ENCODE results near the gene MEF2B.

Gene MEF2B

GRCh38 chr19:19133985-19134384 is 36.1 kb downstream of the MEF2B start:
- Histone ChIP-seq H3K4me3 (ENCODE audit: control insufficient read depth in 1 of 7, extremely low read depth in 1 of 7, insufficient read depth in 4 of 7, low read depth in 2 of 7, low read length in 6 of 7) (no peak overlapping the region), H3K27me3 (replicated peaks in 2 of 5; ENCODE audit: control insufficient read depth in 4 of 5, insufficient read depth in 5 of 5, low read length in 4 of 5) (no peaks in the 10 kb centered on the region), H3K9me3 (ENCODE audit: control extremely low read depth in 1 of 5, control insufficient read depth in 4 of 5, insufficient read depth in 2 of 5, low read depth in 1 of 5, low read length in 4 of 5) (peaks cover 0 to 12% (median 6%) of the 10 kb centered on the region in 5 experiments), H3K36me3 (ENCODE audit: control insufficient read depth in 4 of 4, insufficient read depth in 4 of 4, low read length in 3 of 4) (peaks cover 0 to 20% (median 9%) of the 10 kb centered on the region in 4 experiments), H3K4me1 (ENCODE audit: control extremely low read depth in 1 of 4, control insufficient read depth in 4 of 4, insufficient read depth in 4 of 4, low read length in 3 of 4) (peaks cover 0 to 24% (median 16%) of the 10 kb centered on the region in 4 experiments), H3K27ac (ENCODE audit: insufficient read depth in 1 of 2, low read depth in 1 of 2, low read length in 2 of 2, poor library complexity in 1 of 2, severe bottlenecking in 2 of 2) (no peak overlapping the region)
- ChIA-PET POLR2A (no interaction called here), CTCF (no interaction called here)
- 97% methylated on average over 4 of the region's 6 CpGs for WGBS (ENCODE audit: insufficient coverage)
- no peak for DNase-seq

- no peak for DNase-seq
- ChIA-PET CTCF (interaction anchor here (1.5 kb wide), 1 partner anchor 21 kb away, joined by 3 read pairs; no protein-coding TSS in a partner anchor), POLR2A (no interaction called here)
- Histone ChIP-seq H3K9me3 (ENCODE audit: control extremely low read depth in 1 of 5, control insufficient read depth in 4 of 5, insufficient read depth in 2 of 5, low read depth in 1 of 5, low read length in 4 of 5) (peaks cover 0 to 12% (median 6%) of the 10 kb centered on the region in 5 experiments), H3K4me3 (ENCODE audit: control insufficient read depth in 1 of 7, extremely low read depth in 1 of 7, insufficient read depth in 4 of 7, low read depth in 2 of 7, low read length in 6 of 7) (no peak overlapping the region), H3K27ac (ENCODE audit: insufficient read depth in 1 of 2, low read depth in 1 of 2, low read length in 2 of 2, poor library complexity in 1 of 2, severe bottlenecking in 2 of 2) (no peak overlapping the region), H3K4me1 (ENCODE audit: control extremely low read depth in 1 of 4, control insufficient read depth in 4 of 4, insufficient read depth in 4 of 4, low read length in 3 of 4) (peaks cover 0 to 20% (median 13%) of the 10 kb centered on the region in 4 experiments), H3K27me3 (replicated peaks in 2 of 5; ENCODE audit: control insufficient read depth in 4 of 5, insufficient read depth in 5 of 5, low read length in 4 of 5) (no peaks in the 10 kb centered on the region), H3K36me3 (ENCODE audit: control insufficient read depth in 4 of 4, insufficient read depth in 4 of 4, low read length in 3 of 4) (peaks cover 0 to 20% (median 9%) of the 10 kb centered on the region in 4 experiments)
- WGBS (ENCODE audit: insufficient coverage): 96% methylated on average over 7 of the region's 12 CpGs
Observed at GRCh38 chr19:19132912-19133311, 37.2 kb downstream of the MEF2B start.

- Histone ChIP-seq H3K27ac (ENCODE audit: insufficient read depth in 1 of 2, low read depth in 1 of 2, low read length in 2 of 2, poor library complexity in 1 of 2, severe bottlenecking in 2 of 2) (no peak overlapping the region), H3K9me3 (ENCODE audit: control extremely low read depth in 1 of 5, control insufficient read depth in 4 of 5, insufficient read depth in 2 of 5, low read depth in 1 of 5, low read length in 4 of 5) (peaks cover 0 to 12% (median 6%) of the 10 kb centered on the region in 5 experiments), H3K36me3 (ENCODE audit: control insufficient read depth in 4 of 4, insufficient read depth in 4 of 4, low read length in 3 of 4) (peaks cover 0 to 20% (median 9%) of the 10 kb centered on the region in 4 experiments), H3K4me1 (ENCODE audit: control extremely low read depth in 1 of 4, control insufficient read depth in 4 of 4, insufficient read depth in 4 of 4, low read length in 3 of 4) (peaks cover 0 to 11% (median 6%) of the 10 kb centered on the region in 4 experiments), H3K27me3 (replicated peaks in 2 of 5; ENCODE audit: control insufficient read depth in 4 of 5, insufficient read depth in 5 of 5, low read length in 4 of 5) (no peaks in the 10 kb centered on the region), H3K4me3 (ENCODE audit: control insufficient read depth in 1 of 7, extremely low read depth in 1 of 7, insufficient read depth in 4 of 7, low read depth in 2 of 7, low read length in 6 of 7) (no peak overlapping the region)
- 97% methylated on average over 3 of the region's 3 CpGs for WGBS (ENCODE audit: insufficient coverage)
- POLR2A ChIA-PET: no interaction called here
- no peak for DNase-seq
- CTCF ChIA-PET: interaction anchor here (1.5 kb wide), 1 partner anchor 20 kb away, joined by 3 read pairs; no protein-coding TSS in a partner anchor
Observed at GRCh38 chr19:19131989-19132388, 38.1 kb downstream of the MEF2B start.

- ChIA-PET CTCF (no interaction called here), POLR2A (no interaction called here)
- WGBS (ENCODE audit: insufficient coverage): 100% methylated on average over 1 of the region's 6 CpGs
- peaks cover 0 to 12% (median 2%) of the 10 kb centered on the region in 5 experiments for H3K9me3 ChIP-seq (ENCODE audit: control extremely low read depth in 1 of 5, control insufficient read depth in 4 of 5, insufficient read depth in 2 of 5, low read depth in 1 of 5, low read length in 4 of 5)
- H3K4me1 ChIP-seq (ENCODE audit: control extremely low read depth in 1 of 4, control insufficient read depth in 4 of 4, insufficient read depth in 4 of 4, low read length in 3 of 4): no peaks in the 10 kb centered on the region
- no peak overlapping the region for H3K27ac ChIP-seq (ENCODE audit: insufficient read depth in 1 of 2, low read depth in 1 of 2, low read length in 2 of 2, poor library complexity in 1 of 2, severe bottlenecking in 2 of 2)
- no peaks in the 10 kb centered on the region for H3K27me3 ChIP-seq (replicated peaks in 2 of 5; ENCODE audit: control insufficient read depth in 4 of 5, insufficient read depth in 5 of 5, low read length in 4 of 5)
- DNase-seq: no peak
- H3K36me3 ChIP-seq (ENCODE audit: control insufficient read depth in 4 of 4, insufficient read depth in 4 of 4, low read length in 3 of 4): peaks cover 0 to 18% (median 7%) of the 10 kb centered on the region in 4 experiments
- no peak overlapping the region for H3K4me3 ChIP-seq (ENCODE audit: control insufficient read depth in 1 of 7, extremely low read depth in 1 of 7, insufficient read depth in 4 of 7, low read depth in 2 of 7, low read length in 6 of 7)
Observed at GRCh38 chr19:19126102-19126501, 44.0 kb downstream of the MEF2B start.

- ChIA-PET POLR2A (no interaction called here), CTCF (no interaction called here)
- H3K4me3 ChIP-seq (ENCODE audit: control insufficient read depth in 1 of 7, extremely low read depth in 1 of 7, insufficient read depth in 4 of 7, low read depth in 2 of 7, low read length in 6 of 7): no peak overlapping the region
- no peak for DNase-seq
- H3K4me1 ChIP-seq (ENCODE audit: control extremely low read depth in 1 of 4, control insufficient read depth in 4 of 4, insufficient read depth in 4 of 4, low read length in 3 of 4): no peaks in the 10 kb centered on the region
- peaks cover 0 to 12% (median 2%) of the 10 kb centered on the region in 5 experiments for H3K9me3 ChIP-seq (ENCODE audit: control extremely low read depth in 1 of 5, control insufficient read depth in 4 of 5, insufficient read depth in 2 of 5, low read depth in 1 of 5, low read length in 4 of 5)
- H3K27me3 ChIP-seq (replicated peaks in 2 of 5; ENCODE audit: control insufficient read depth in 4 of 5, insufficient read depth in 5 of 5, low read length in 4 of 5): no peaks in the 10 kb centered on the region
- peaks cover under 1 to 33% (median 14%) of the 10 kb centered on the region in 4 experiments for H3K36me3 ChIP-seq (ENCODE audit: control insufficient read depth in 4 of 4, insufficient read depth in 4 of 4, low read length in 3 of 4)
- no peak overlapping the region for H3K27ac ChIP-seq (ENCODE audit: insufficient read depth in 1 of 2, low read depth in 1 of 2, low read length in 2 of 2, poor library complexity in 1 of 2, severe bottlenecking in 2 of 2)
Observed at GRCh38 chr19:19123386-19123785, 46.7 kb downstream of the MEF2B start.

- no peaks in the 10 kb centered on the region for H3K4me1 ChIP-seq (ENCODE audit: control extremely low read depth in 1 of 4, control insufficient read depth in 4 of 4, insufficient read depth in 4 of 4, low read length in 3 of 4)
- no peak overlapping the region for H3K4me3 ChIP-seq (ENCODE audit: control insufficient read depth in 1 of 7, extremely low read depth in 1 of 7, insufficient read depth in 4 of 7, low read depth in 2 of 7, low read length in 6 of 7)
- ChIA-PET POLR2A (no interaction called here), CTCF (no interaction called here)
- no CpG with 5 or more reads among the region's 1 CpG for WGBS (ENCODE audit: insufficient coverage)
- no peak for DNase-seq
- H3K27me3 ChIP-seq (replicated peaks in 2 of 5; ENCODE audit: control insufficient read depth in 4 of 5, insufficient read depth in 5 of 5, low read length in 4 of 5): no peaks in the 10 kb centered on the region
- no peak overlapping the region for H3K27ac ChIP-seq (ENCODE audit: insufficient read depth in 1 of 2, low read depth in 1 of 2, low read length in 2 of 2, poor library complexity in 1 of 2, severe bottlenecking in 2 of 2)
- peaks cover 0 to 12% (median 2%) of the 10 kb centered on the region in 5 experiments for H3K9me3 ChIP-seq (ENCODE audit: control extremely low read depth in 1 of 5, control insufficient read depth in 4 of 5, insufficient read depth in 2 of 5, low read depth in 1 of 5, low read length in 4 of 5)
- peaks cover 2 to 33% (median 15%) of the 10 kb centered on the region in 4 experiments for H3K36me3 ChIP-seq (ENCODE audit: control insufficient read depth in 4 of 4, insufficient read depth in 4 of 4, low read length in 3 of 4)
Observed at GRCh38 chr19:19122902-19123301, 47.2 kb downstream of the MEF2B start.

GRCh38 chr19:19121371-19121770 is 48.7 kb downstream of the MEF2B start:
- H3K9me3 ChIP-seq (ENCODE audit: control extremely low read depth in 1 of 5, control insufficient read depth in 4 of 5, insufficient read depth in 2 of 5, low read depth in 1 of 5, low read length in 4 of 5): peaks cover 0 to 12% (median 2%) of the 10 kb centered on the region in 5 experiments
- no peak overlapping the region for H3K27ac ChIP-seq (ENCODE audit: insufficient read depth in 1 of 2, low read depth in 1 of 2, low read length in 2 of 2, poor library complexity in 1 of 2, severe bottlenecking in 2 of 2)
- H3K4me3 ChIP-seq (ENCODE audit: control insufficient read depth in 1 of 7, extremely low read depth in 1 of 7, insufficient read depth in 4 of 7, low read depth in 2 of 7, low read length in 6 of 7): no peak overlapping the region
- ChIA-PET CTCF (no interaction called here), POLR2A (no interaction called here)
- H3K4me1 ChIP-seq (ENCODE audit: control extremely low read depth in 1 of 4, control insufficient read depth in 4 of 4, insufficient read depth in 4 of 4, low read length in 3 of 4): no peaks in the 10 kb centered on the region
- DNase-seq: no peak
- WGBS (ENCODE audit: insufficient coverage): 96% methylated on average over 7 of the region's 10 CpGs
- no peaks in the 10 kb centered on the region for H3K27me3 ChIP-seq (replicated peaks in 2 of 5; ENCODE audit: control insufficient read depth in 4 of 5, insufficient read depth in 5 of 5, low read length in 4 of 5)
- H3K36me3 ChIP-seq (ENCODE audit: control insufficient read depth in 4 of 4, insufficient read depth in 4 of 4, low read length in 3 of 4): peaks cover 2 to 33% (median 15%) of the 10 kb centered on the region in 4 experiments

All from common myeloid progenitor, CD34-positive (primary cell).